Ishikawa (cell line): ENCODE measurements around the gene PTPRN2.

Source experiments
- CEBPB ChIP-seq: IDR thresholded peaks from 2 replicates; pipeline ENCODE4 v1.6.1; 2012
- CREB1 ChIP-seq: IDR thresholded peaks from 2 replicates; pipeline ENCODE4 v1.6.1; 2012; ENCODE audit warnings: low read depth
- EP300 ChIP-seq: IDR thresholded peaks from 2 replicates; pipeline ENCODE4 v1.6.1; 2012; ENCODE audit warnings: borderline replicate concordance
- NFIC ChIP-seq: IDR thresholded peaks from 2 replicates; pipeline ENCODE4 v1.6.1; 2012
- RAD21 ChIP-seq: IDR thresholded peaks from 2 replicates; pipeline ENCODE4 v1.6.1; 2012; ENCODE audit warnings: low read depth
- REST ChIP-seq: IDR thresholded peaks from 2 replicates; pipeline ENCODE4 v1.6.1; 2012; ENCODE audit warnings: low read depth, mild to moderate bottlenecking
- TAF1 ChIP-seq: IDR thresholded peaks from 2 replicates; pipeline ENCODE4 v1.6.1; 2012; ENCODE audit warnings: low read depth, mild to moderate bottlenecking
- TCF12 ChIP-seq: IDR thresholded peaks from 2 replicates; pipeline ENCODE4 v1.6.1; 2012; ENCODE audit warnings: low read depth
- TEAD4 ChIP-seq: IDR thresholded peaks from 2 replicates; pipeline ENCODE4 v1.6.1; 2012
- YY1 ChIP-seq: IDR thresholded peaks from 2 replicates; pipeline ENCODE4 v1.6.1; 2012; ENCODE audit warnings: low read depth
- ZBTB7A ChIP-seq: IDR thresholded peaks from 2 replicates; pipeline ENCODE4 v1.6.1; 2012; ENCODE audit warnings: low read depth
- TF ChIP-seq, protein P1 (sequence below): IDR thresholded peaks from 2 replicates; pipeline ENCODE4 v1.6.1; 2012

GRCh38 chr7:158116235-158116634 is 471.4 kb downstream of the PTPRN2 start:
- no peak for TF ChIP-seq YY1
- TF ChIP-seq RAD21 = no peak
- no peak for TF ChIP-seq NFIC
- no peak for TF ChIP-seq EP300
- TF ChIP-seq REST = no peak
- TF ChIP-seq CEBPB = no peak
- TF ChIP-seq, protein P1, sequence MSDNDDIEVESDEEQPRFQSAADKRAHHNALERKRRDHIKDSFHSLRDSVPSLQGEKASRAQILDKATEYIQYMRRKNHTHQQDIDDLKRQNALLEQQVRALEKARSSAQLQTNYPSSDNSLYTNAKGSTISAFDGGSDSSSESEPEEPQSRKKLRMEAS = no peak
- TF ChIP-seq CREB1 = no peak
- no peak for TF ChIP-seq TCF12
- TF ChIP-seq TAF1 = no peak
- no peak for TF ChIP-seq TEAD4
- TF ChIP-seq ZBTB7A = no peak
